HEK293 (cell line): ENCODE results near the gene ENTREP3.

ENCODE experiments used
- CTCF ChIA-PET: fragments of 350-600 bp; formaldehyde crosslinking; extraction: SDS; loops from one replicate; lab custom pipeline; 2021; ENCODE audit warnings: antibody characterized with exemption; lab: Yijun Ruan, JAX
- POLR2A ChIA-PET: fragments of 300-600 bp; formaldehyde crosslinking; extraction: SDS; loops from one replicate; lab custom pipeline; 2020; ENCODE audit warnings: antibody characterized with exemption, inconsistent platforms; lab: Yijun Ruan, JAX
- H3K27ac ChIP-seq: fragments of 200-500 bp; sonication (Bioruptor generic); 2 replicates; pipeline ENCODE4 v1.5.1; 2014; ENCODE audit warnings: low read depth, low read length, control low read depth, inconsistent platforms; ENCODE audit errors: extremely low read depth
- H3K36me3 ChIP-seq, 2 experiments: fragments of 200-500 bp in 1 of 2; sonication (Bioruptor generic) in 1 of 2; 1 replicate in 1 of 2; 2 replicates in 1 of 2; pipeline ENCODE4 v1.5.1; 2014 to 2017; ENCODE audit warnings: inconsistent platforms in 2 of 2, low read length in 2 of 2; ENCODE audit not compliant: control insufficient read depth in 2 of 2, insufficient read depth in 1 of 2
- H3K4me1 ChIP-seq: fragments of 200-500 bp; sonication (Bioruptor generic); 2 replicates; pipeline ENCODE4 v1.5.1; 2014; ENCODE audit warnings: mild to moderate bottlenecking, low read length, inconsistent platforms; ENCODE audit not compliant: control insufficient read depth, insufficient read depth
- H3K4me3 ChIP-seq: 2 replicates; pipeline ENCODE4 v1.5.1; 2011; ENCODE audit warnings: low read depth, mild to moderate bottlenecking, control low read depth, low read length, moderate library complexity
- H3K9me3 ChIP-seq: fragments of 200-500 bp; sonication (Bioruptor generic); 2 replicates; pipeline ENCODE4 v1.5.1; 2014; ENCODE audit warnings: low read depth, low read length, inconsistent platforms; ENCODE audit not compliant: control insufficient read depth, insufficient read depth
- PRDM6 ChIP-seq: fragments of 450-650 bp; formaldehyde crosslinking; IDR thresholded peaks from 2 replicates; pipeline ENCODE4 v1.5.1; 2017; ENCODE audit warnings: missing biosample characterization, missing genetic modification characterization
- ZFP41 ChIP-seq: fragments of 450-650 bp; formaldehyde crosslinking; IDR thresholded peaks from 2 replicates; pipeline ENCODE4 v1.5.1; 2016; ENCODE audit warnings: missing biosample characterization, missing genetic modification characterization, borderline replicate concordance
- ZNF16 ChIP-seq: fragments of 450-650 bp; formaldehyde crosslinking; IDR thresholded peaks from 2 replicates; pipeline ENCODE4 v1.5.1; 2016; ENCODE audit warnings: low read depth, missing biosample characterization, missing genetic modification characterization
- ZNF311 ChIP-seq: fragments of 450-650 bp; formaldehyde crosslinking; IDR thresholded peaks from 2 replicates; pipeline ENCODE4 v1.5.1; 2017; ENCODE audit warnings: missing biosample characterization, missing genetic modification characterization, borderline replicate concordance
- ZNF433 ChIP-seq: fragments of 450-650 bp; formaldehyde crosslinking; IDR thresholded peaks from 2 replicates; pipeline ENCODE4 v1.5.1; 2016; ENCODE audit warnings: missing biosample characterization, missing genetic modification characterization, low read depth
- ZNF501 ChIP-seq: fragments of 450-650 bp; formaldehyde crosslinking; IDR thresholded peaks from 2 replicates; pipeline ENCODE4 v1.5.1; 2016; ENCODE audit warnings: missing biosample characterization, missing genetic modification characterization
- ZNF521 ChIP-seq: fragments of 450-650 bp; formaldehyde crosslinking; IDR thresholded peaks from 2 replicates; pipeline ENCODE4 v1.5.1; 2017; ENCODE audit warnings: missing biosample characterization, mild to moderate bottlenecking, missing genetic modification characterization
- ZNF549 ChIP-seq: fragments of 450-650 bp; IDR thresholded peaks from 2 replicates; pipeline ENCODE4 v1.5.1; 2018; ENCODE audit warnings: missing biosample characterization, missing genetic modification characterization, mild to moderate bottlenecking, inconsistent platforms, moderate library complexity
- ZNF561 ChIP-seq: fragments of 450-650 bp; IDR thresholded peaks from 2 replicates; pipeline ENCODE4 v1.5.1; 2018; ENCODE audit warnings: missing biosample characterization, missing genetic modification characterization, borderline replicate concordance
- ZNF704 ChIP-seq: fragments of 450-650 bp; formaldehyde crosslinking; IDR thresholded peaks from 2 replicates; pipeline ENCODE4 v1.5.1; 2016; ENCODE audit warnings: missing biosample characterization, missing genetic modification characterization
- ZNF768 ChIP-seq: fragments of 450-650 bp; formaldehyde crosslinking; IDR thresholded peaks from 2 replicates; pipeline ENCODE4 v1.5.1; 2018; ENCODE audit warnings: missing biosample characterization, mild to moderate bottlenecking, missing genetic modification characterization

ENTREP3 gene

GRCh38 chr1:155197901-155198546 lies 57.3 kb downstream of the ENTREP3 start:
- ChIA-PET CTCF (interaction anchor here (1.4 kb wide), 1 partner anchor 23 kb away, joined by 3 read pairs; no protein-coding TSS in a partner anchor), POLR2A (no interaction called here)
- TF ChIP-seq ZNF501 (tag by site-specific recombination) (no peak), ZNF521 (no peak), ZNF561 (tag by site-specific recombination) (no peak), ZNF768 (tag by site-specific recombination) (no peak), ZNF433 (tag by site-specific recombination) (no peak), ZNF311 (tag by site-specific recombination) (no peak), ZNF16 (tag by site-specific recombination) (no peak), PRDM6 (no peak), ZNF704 (tag by site-specific recombination) (no peak), ZNF549 (tag by site-specific recombination) (no peak), ZFP41 (tag by site-specific recombination) (no peak)
- H3K4me1 ChIP-seq = peaks cover 3% of the 10 kb centered on the region; the same call in 1 of the 2 replicates
- H3K27ac ChIP-seq = no peak overlapping the region
- no peak overlapping the region for H3K4me3 ChIP-seq
- H3K9me3 ChIP-seq = no peaks in the 10 kb centered on the region
- H3K36me3 ChIP-seq = peaks cover 0 to 52% of the 10 kb centered on the region in 2 experiments; a peak in 1 of 3 replicates
